ENCODE results near the gene FUBP3. TPM values are rescaled to one million over a fixed set of nuclear protein-coding genes. Genes with fewer than 3 reads are reported as not detected.

The FUBP3 gene
- total RNA-seq, 1 experiment from 2014 or later: 52.3 TPM

DNA sequence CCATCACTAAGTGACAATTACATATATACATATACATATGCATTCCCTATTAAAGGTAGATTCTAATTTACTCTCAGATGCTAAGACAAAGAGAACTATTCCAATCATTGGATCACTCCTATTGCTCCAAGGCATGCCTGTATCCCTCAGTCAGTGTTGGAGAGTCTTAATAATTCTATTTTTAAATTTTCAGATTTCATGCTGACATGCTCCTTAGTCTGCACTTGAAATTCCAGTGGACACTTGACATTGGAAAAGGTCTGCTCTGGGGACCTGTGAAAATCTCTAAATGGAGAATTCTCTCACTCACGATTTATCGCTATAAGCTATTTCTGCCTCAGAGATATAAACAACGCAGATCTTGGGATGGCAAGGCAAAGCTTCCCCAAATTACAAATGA is 3.9 kb upstream of the FUBP3 start:
- H3K4me1 ChIP-seq (replicated peaks): peaks cover 16% of the 10 kb centered on the region
- H3K27ac ChIP-seq: no peak overlapping the region
- H3K4me3 ChIP-seq: no peak overlapping the region
- DNase-seq (ENCODE audit: low read depth in 1 of 2, low spot score in 2 of 2): no peak
- no peaks in the 10 kb centered on the region for H3K27me3 ChIP-seq (replicated peaks)
- peaks cover 12% of the 10 kb centered on the region for H3K36me3 ChIP-seq
- H3K9me3 ChIP-seq (replicated peaks): no peaks in the 10 kb centered on the region

DNA sequence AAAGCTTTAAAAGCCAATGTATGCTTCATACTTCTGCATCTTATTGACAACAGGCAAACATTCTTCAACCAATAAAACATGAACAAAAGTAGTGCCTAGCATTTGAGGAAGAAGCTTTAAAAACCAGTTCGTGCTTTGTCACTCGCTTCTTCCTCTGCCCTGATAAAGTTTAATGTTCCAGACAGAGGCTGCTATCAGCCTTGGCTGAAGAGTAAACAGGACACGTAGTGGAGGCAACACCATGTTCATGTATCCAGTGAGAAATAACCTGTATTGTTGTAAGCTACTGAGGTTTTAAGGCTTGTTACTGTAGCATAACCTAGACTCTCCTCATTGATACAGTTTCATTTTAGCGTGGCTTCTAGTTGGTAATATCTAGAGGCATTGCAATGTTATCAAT is 3.2 kb upstream of the FUBP3 start:
- Histone ChIP-seq H3K4me3 (no peak overlapping the region), H3K36me3 (peaks cover 19% of the 10 kb centered on the region), H3K27ac (no peak overlapping the region), H3K9me3 (replicated peaks) (no peaks in the 10 kb centered on the region), H3K4me1 (replicated peaks) (peaks cover 22% of the 10 kb centered on the region), H3K27me3 (replicated peaks) (no peaks in the 10 kb centered on the region)
- DNase-seq (ENCODE audit: low read depth in 1 of 2, low spot score in 2 of 2): no peak

DNA sequence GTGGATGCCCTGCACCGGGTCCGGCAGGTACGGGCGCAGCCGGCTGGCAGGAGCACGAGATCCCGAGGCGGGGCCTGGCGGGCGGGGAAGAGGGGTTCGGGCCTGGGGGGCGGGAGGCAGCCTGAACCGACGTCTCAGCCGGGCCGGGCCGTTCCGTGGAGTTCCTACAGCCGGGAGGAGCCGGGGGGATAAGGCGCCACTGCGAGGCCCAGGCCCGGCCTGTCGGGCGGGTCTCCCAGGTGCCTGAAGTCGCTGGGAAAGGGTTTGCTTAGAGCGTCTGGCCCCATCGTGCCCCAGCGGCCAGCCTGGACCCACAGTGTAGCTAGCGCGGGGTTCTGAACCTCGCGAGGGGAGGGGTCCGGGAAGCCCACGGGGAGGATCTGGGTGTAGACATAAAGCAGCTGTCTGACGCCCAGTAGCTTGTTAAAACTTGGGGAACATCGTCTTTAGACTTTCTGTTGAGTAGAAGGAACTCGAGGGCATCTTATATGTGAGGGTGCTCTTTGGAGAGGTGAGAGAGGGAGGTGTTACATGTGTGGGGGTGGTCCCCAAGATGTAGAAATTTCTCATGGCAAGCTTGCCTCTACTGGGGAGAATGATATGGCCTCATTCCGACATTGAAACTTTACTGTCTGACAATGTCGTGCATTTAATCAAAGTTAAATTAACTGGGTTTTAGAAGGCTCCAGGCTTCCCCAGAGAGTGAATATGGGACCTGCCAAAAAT is 524 bp downstream of the FUBP3 start:
- no peak for DNase-seq (ENCODE audit: low read depth in 1 of 2, low spot score in 2 of 2)
- Histone ChIP-seq H3K27ac (peak overlapping the region; percentile 93), H3K36me3 (peaks cover 31% of the 10 kb centered on the region), H3K4me1 (replicated peaks) (peaks cover 23% of the 10 kb centered on the region), H3K4me3 (peak overlapping the region; percentile 76), H3K27me3 (replicated peaks) (no peaks in the 10 kb centered on the region), H3K9me3 (replicated peaks) (no peaks in the 10 kb centered on the region)

DNA sequence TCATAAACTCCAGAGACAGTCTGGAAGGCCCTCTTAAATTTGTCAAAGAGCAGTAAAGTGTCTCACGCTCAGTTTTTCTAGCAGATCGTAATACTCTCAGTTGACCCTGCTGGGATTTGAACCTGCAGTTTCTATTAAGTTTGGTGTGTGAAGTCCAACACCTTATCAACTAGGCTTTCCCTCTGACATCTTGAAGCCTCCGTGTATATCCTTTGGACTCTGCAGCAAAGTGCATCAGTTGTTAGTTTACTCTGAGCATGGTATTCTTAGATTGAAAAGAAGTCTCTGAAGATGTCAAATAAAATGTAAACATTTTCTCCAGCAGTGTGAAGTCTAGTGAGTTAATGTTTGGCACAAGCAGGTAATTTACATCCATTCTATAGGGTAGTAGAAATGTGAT is 2.4 kb downstream of the FUBP3 start:
- Histone ChIP-seq H3K27me3 (replicated peaks) (no peaks in the 10 kb centered on the region), H3K27ac (no peak overlapping the region)

DNA sequence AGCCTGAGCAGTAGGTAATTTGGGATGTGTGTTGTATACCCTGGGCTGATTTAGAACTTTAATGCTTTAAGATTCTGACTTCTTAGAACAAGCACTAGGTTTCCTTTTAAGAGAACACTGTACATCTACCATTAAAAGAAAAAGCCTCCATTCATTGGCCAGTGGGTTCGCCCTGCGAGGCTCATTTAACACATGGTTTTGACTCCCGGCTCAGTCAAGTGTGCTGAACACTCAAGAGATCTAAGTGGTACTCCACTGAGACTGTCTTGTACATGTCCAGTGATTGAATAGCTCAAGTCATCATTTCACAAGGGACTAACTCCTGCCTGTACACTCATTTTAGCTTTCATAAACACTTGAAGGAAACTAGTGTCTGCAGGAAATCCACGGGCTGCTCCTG is 3.9 kb downstream of the FUBP3 start:
- DNase-seq (ENCODE audit: low read depth in 1 of 2, low spot score in 2 of 2): no peak
- Histone ChIP-seq H3K4me1 (replicated peaks) (peaks cover 17% of the 10 kb centered on the region), H3K36me3 (peaks cover 37% of the 10 kb centered on the region), H3K27ac (no peak overlapping the region), H3K27me3 (replicated peaks) (no peaks in the 10 kb centered on the region), H3K9me3 (replicated peaks) (no peaks in the 10 kb centered on the region), H3K4me3 (no peak overlapping the region)

More for the DNA sequence above, 2.4 kb downstream of the FUBP3 start:
- peaks cover 23% of the 10 kb centered on the region for H3K4me1 ChIP-seq (replicated peaks)
- no peak for DNase-seq (ENCODE audit: low read depth in 1 of 2, low spot score in 2 of 2)
- H3K9me3 ChIP-seq (replicated peaks): no peaks in the 10 kb centered on the region
- no peak overlapping the region for H3K4me3 ChIP-seq
- H3K36me3 ChIP-seq: peaks cover 31% of the 10 kb centered on the region

DNA sequence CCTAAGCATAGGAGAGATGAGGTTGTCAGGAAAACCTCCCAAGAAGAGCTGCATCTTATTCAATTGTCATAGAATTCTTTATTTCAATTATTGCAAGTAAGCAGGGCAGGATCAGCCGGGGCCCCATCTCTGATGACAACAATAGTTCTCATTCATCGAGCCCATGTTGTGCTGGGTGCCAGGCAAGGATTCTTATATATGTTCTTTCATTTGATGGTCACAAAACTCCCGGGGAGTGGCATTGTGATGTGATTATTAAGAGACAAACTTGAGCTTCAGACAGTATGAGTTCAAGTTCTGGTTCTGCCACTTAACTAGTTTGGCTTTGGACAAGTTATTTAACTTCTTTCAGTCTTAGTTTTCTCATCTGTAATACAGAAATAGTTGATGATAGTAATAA is 8.5 kb downstream of the FUBP3 start:
- Histone ChIP-seq H3K27me3 (replicated peaks) (no peaks in the 10 kb centered on the region), H3K36me3 (peaks cover 18% of the 10 kb centered on the region), H3K27ac (no peak overlapping the region), H3K9me3 (replicated peaks) (no peaks in the 10 kb centered on the region), H3K4me1 (replicated peaks) (no peaks in the 10 kb centered on the region), H3K4me3 (no peak overlapping the region)
- no peak for DNase-seq (ENCODE audit: low read depth in 1 of 2, low spot score in 2 of 2)

DNA sequence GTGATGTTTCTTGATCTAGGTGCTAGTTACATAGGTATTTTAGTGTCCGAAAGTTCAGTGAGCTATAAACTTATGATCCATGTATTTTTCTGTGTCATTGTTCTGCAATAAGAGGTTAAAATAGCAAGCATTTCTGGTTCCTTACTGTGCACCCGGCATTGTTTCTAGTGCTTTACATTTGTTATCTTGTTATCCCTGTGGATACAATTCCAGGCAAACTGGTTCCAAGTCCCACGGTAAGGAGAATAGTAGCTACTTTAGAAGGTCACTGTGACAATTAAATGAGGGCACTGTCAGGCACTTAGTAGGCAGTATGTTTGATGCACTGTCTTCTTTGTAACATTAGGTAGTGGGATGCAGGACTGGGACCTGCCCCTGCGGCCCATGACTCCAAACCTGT is 9.0 kb downstream of the FUBP3 start:
- Histone ChIP-seq H3K36me3 (peaks cover 18% of the 10 kb centered on the region), H3K27me3 (replicated peaks) (no peaks in the 10 kb centered on the region), H3K4me3 (no peak overlapping the region), H3K9me3 (replicated peaks) (no peaks in the 10 kb centered on the region), H3K4me1 (replicated peaks) (no peaks in the 10 kb centered on the region), H3K27ac (no peak overlapping the region)
- no peak for DNase-seq (ENCODE audit: low read depth in 1 of 2, low spot score in 2 of 2)

DNA sequence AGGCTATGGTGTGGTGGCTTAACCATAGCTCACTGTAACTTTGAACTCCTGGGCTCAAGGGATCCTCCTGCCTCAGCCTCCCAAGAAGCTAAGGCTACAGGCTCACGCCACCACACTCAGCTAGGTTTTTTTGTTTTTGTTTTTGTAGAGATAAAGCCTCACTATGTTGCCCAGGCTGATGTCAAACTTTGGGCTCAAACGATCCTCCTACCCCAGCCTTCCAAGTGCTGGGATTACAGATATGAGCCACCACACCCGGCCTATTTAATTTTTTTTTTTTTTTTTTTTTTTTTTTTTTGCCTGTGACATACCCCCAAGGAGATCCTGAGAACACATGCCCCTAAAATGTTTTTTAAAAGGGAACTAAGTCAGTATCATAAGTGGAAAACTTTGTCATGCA is 10.4 kb downstream of the FUBP3 start:
- H3K4me1 ChIP-seq (replicated peaks): no peaks in the 10 kb centered on the region
- DNase-seq (ENCODE audit: low read depth in 1 of 2, low spot score in 2 of 2): no peak
- peaks cover 21% of the 10 kb centered on the region; the same call in 1 of the 2 replicates for H3K36me3 ChIP-seq
- no peak overlapping the region for H3K4me3 ChIP-seq
- no peaks in the 10 kb centered on the region for H3K27me3 ChIP-seq (replicated peaks)
- H3K9me3 ChIP-seq (replicated peaks): no peaks in the 10 kb centered on the region
- H3K27ac ChIP-seq: no peak overlapping the region

DNA sequence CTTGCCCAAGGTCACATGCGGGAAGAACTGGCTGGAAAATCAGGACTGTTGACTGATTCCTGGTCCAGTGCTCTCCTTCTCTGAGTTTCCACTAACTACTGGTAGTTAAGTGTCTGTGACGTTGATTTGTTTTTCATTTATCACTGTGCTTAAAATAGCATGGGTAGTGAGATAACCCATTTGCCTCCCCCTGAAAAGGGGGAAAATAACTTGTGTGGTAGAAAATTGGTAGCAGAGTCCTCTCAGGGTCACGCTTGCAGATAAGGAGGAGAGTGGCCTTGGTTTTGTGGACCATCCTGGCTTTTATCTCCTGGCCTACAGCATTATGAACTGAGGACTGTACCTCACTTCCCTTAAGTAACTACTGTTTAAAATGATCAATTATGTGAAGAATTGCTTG is 10.9 kb downstream of the FUBP3 start:
- no peaks in the 10 kb centered on the region for H3K27me3 ChIP-seq (replicated peaks)
- H3K9me3 ChIP-seq (replicated peaks): no peaks in the 10 kb centered on the region
- H3K27ac ChIP-seq: no peak overlapping the region
- peaks cover 22% of the 10 kb centered on the region for H3K36me3 ChIP-seq
- no peak for DNase-seq (ENCODE audit: low read depth in 1 of 2, low spot score in 2 of 2)
- H3K4me3 ChIP-seq: no peak overlapping the region
- no peaks in the 10 kb centered on the region for H3K4me1 ChIP-seq (replicated peaks)

DNA sequence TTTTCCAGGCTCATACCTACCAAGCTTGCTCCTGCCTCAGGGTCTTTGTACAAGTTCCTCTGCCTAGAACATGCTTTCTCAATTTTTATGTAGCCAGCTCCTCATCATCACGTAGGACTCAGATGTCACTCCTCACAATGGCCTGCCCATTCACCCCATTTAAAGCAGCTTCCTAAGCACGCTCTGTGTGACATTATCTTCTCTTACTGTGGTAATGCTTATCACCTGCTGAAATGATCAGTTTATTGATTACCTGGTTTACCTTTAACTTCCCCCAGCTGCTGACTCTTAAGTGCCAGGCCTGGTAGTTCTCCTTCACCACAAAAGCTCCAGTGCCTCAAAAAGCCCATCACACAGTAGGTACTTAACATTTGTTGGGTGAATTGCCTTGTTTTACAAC is 13.6 kb downstream of the FUBP3 start:
- H3K4me1 ChIP-seq (replicated peaks): no peaks in the 10 kb centered on the region
- H3K9me3 ChIP-seq (replicated peaks): no peaks in the 10 kb centered on the region
- no peaks in the 10 kb centered on the region for H3K27me3 ChIP-seq (replicated peaks)
- DNase-seq (ENCODE audit: low read depth in 1 of 2, low spot score in 2 of 2): no peak
- peaks cover 36% of the 10 kb centered on the region for H3K36me3 ChIP-seq
- no peak overlapping the region for H3K4me3 ChIP-seq
- H3K27ac ChIP-seq: no peak overlapping the region

DNA sequence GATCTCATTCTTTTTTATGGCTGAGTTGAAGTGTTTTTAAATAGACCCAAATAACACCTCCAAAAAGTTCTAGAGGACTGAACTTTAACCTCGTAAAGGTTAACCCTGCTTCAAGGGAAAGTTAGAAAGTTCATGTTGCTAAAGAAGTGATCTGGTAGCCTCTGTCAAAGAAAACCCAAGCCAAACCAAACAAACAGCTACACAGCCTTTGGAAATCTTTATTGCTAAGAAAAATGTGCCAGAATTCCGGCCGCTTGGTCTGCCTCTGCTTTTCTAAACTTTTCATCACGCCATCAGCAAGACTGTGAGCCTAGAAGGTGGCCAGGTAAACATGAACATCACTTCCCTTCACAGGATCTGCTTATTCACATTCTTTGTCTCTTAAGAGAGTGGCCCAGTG is 17.9 kb downstream of the FUBP3 start:
- Histone ChIP-seq H3K27ac (no peak overlapping the region), H3K36me3 (peaks cover 52% of the 10 kb centered on the region), H3K4me1 (replicated peaks) (no peaks in the 10 kb centered on the region), H3K4me3 (no peak overlapping the region), H3K27me3 (replicated peaks) (no peaks in the 10 kb centered on the region), H3K9me3 (replicated peaks) (no peaks in the 10 kb centered on the region)
- no peak for DNase-seq (ENCODE audit: low read depth in 1 of 2, low spot score in 2 of 2)

DNA sequence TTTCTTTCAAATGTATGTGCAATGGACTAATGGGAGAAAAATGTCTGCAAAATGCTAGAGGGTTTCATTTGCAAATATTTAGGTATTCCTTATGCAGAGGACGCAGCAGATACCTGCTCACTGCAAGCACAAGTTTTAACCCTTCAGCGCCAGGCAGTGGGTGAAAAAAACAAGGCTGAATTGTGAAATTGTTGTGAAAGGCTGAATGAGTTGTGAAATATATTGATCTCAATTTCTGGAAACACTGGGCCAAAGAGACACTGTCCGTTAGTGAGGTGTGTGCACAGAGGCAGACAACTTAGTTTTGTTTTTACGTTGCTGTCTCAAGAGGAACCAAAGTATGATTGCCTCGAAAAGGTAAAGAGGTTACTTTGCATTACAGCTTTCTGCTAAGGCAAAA is 18.8 kb downstream of the FUBP3 start:
- no peak for DNase-seq (ENCODE audit: low read depth in 1 of 2, low spot score in 2 of 2)
- H3K4me1 ChIP-seq (replicated peaks): no peaks in the 10 kb centered on the region
- H3K9me3 ChIP-seq (replicated peaks): no peaks in the 10 kb centered on the region
- H3K36me3 ChIP-seq: peaks cover 52% of the 10 kb centered on the region
- no peak overlapping the region for H3K4me3 ChIP-seq
- no peak overlapping the region for H3K27ac ChIP-seq
- H3K27me3 ChIP-seq (replicated peaks): no peaks in the 10 kb centered on the region

DNA sequence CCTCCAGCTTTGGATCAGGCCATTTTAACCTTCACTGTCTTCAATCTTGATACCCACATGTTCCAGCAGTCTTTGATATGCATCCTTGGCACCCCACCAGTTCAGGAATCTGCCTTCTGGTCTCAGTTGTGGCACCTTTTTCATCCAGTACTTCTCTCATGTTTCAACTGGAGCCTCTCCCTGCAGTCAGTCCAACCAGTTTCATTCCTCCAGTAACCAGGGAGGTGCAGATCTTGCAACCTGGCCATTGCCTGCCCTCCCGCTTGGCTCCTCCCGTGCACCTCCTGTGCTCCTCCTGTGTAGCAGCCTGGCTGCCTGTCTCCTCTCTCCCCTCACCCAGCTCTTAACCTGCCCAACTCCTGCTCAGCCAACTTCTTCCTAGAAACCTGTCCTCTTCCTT is 20.2 kb downstream of the FUBP3 start:
- H3K4me3 ChIP-seq: no peak overlapping the region
- no peaks in the 10 kb centered on the region for H3K9me3 ChIP-seq (replicated peaks)
- H3K27me3 ChIP-seq (replicated peaks): no peaks in the 10 kb centered on the region
- H3K27ac ChIP-seq: no peak overlapping the region
- no peak for DNase-seq (ENCODE audit: low read depth in 1 of 2, low spot score in 2 of 2)
- peaks cover 44% of the 10 kb centered on the region for H3K36me3 ChIP-seq
- no peaks in the 10 kb centered on the region for H3K4me1 ChIP-seq (replicated peaks)

DNA sequence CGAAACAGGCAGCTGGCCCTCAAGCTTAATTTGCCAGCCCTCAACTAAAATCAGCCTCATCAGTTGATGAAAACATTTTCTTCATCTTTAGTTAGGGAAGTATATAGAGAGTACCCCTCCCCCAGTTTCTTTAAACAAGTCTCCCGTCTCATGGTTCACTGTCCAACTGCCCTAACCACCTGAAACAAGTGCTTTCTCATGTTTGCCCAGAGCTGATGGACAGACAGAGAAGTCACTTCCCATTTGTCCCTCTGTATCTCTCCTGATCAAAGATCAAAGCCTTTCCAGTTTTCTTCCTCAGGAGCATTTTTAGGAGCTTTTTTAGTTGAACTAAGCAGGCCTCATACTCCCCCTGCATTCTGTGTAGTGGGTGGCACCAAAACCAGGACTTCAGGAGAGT is 21.7 kb downstream of the FUBP3 start:
- Histone ChIP-seq H3K27ac (no peak overlapping the region), H3K4me1 (replicated peaks) (no peaks in the 10 kb centered on the region), H3K9me3 (replicated peaks) (no peaks in the 10 kb centered on the region), H3K36me3 (peaks cover 40% of the 10 kb centered on the region), H3K27me3 (replicated peaks) (no peaks in the 10 kb centered on the region), H3K4me3 (no peak overlapping the region)
- no peak for DNase-seq (ENCODE audit: low read depth in 1 of 2, low spot score in 2 of 2)

DNA sequence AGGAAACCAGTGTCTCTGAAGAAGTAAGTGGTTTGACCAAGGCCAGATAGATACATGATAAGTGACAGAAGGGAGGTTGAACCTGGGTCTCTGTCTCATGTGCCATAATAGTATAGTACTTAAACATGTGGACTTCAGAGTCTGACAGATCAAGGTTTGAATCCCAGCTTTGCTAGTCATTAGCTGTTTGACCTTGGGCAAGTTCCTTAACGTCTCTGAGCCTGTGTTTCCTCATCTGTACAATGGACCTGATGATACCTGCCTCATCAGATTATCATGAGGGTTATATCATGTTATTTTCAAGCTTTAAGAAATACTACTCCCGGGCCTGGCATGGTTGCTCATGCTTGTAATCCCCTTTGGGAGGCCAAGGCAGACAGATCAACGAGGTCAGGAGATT is 24.9 kb downstream of the FUBP3 start:
- H3K4me3 ChIP-seq: no peak overlapping the region
- no peaks in the 10 kb centered on the region for H3K27me3 ChIP-seq (replicated peaks)
- H3K27ac ChIP-seq: no peak overlapping the region
- H3K4me1 ChIP-seq (replicated peaks): no peaks in the 10 kb centered on the region
- peaks cover 36% of the 10 kb centered on the region for H3K36me3 ChIP-seq
- no peak for DNase-seq (ENCODE audit: low read depth in 1 of 2, low spot score in 2 of 2)
- H3K9me3 ChIP-seq (replicated peaks): no peaks in the 10 kb centered on the region
